K562 (cell line): Measurements from ENCODE around the gene ADAT1. TPM values are rescaled to one million over a fixed set of nuclear protein-coding genes. Genes with fewer than 3 reads are reported as not detected.

Experiments used
- ASH1L ChIP-seq: fragments of 450-650 bp; IDR thresholded peaks from 2 replicates; pipeline ENCODE4 v1.6.1; 2018; ENCODE audit warnings: borderline replicate concordance, mild to moderate bottlenecking, low read depth; ENCODE audit not compliant: partially characterized antibody
- ATF2 ChIP-seq: sonication (generic); formaldehyde crosslinking; IDR thresholded peaks from 2 replicates; pipeline ENCODE4 v1.8.1; 2022; ENCODE audit warnings: missing genetic modification reagents
- ATF4 ChIP-seq: fragments of 450-650 bp; formaldehyde crosslinking; IDR thresholded peaks from 2 replicates; pipeline ENCODE4 v1.4.0; 2022; ENCODE audit warnings: mild to moderate bottlenecking, moderate library complexity
- E2F3 ChIP-seq: fragments of 250-450 bp; sonication (Bioruptor Pico); IDR thresholded peaks from 2 replicates; pipeline ENCODE4 v1.4.0; 2020; ENCODE audit warnings: mild to moderate bottlenecking
- ELF2 ChIP-seq: fragments of 250-450 bp; sonication (Bioruptor Pico); IDR thresholded peaks from 2 replicates; pipeline ENCODE4 v1.5.0; 2021; ENCODE audit warnings: mild to moderate bottlenecking
- GABPB1 ChIP-seq: sonication (generic); formaldehyde crosslinking; IDR thresholded peaks from 2 replicates; pipeline ENCODE4 v1.8.0; 2022; ENCODE audit warnings: mild to moderate bottlenecking, missing genetic modification reagents
- KAT8 ChIP-seq: fragments of 450-650 bp; IDR thresholded peaks from 2 replicates; pipeline ENCODE4 v1.6.1; 2016; ENCODE audit warnings: low read depth, mild to moderate bottlenecking
- KHSRP ChIP-seq: fragments of 450-650 bp; IDR thresholded peaks from 2 replicates; pipeline ENCODE4 v1.6.1; 2017
- SIX5 ChIP-seq, 2 experiments: IDR thresholded peaks; 2 replicates each; pipeline ENCODE4 v1.6.1; 2011; ENCODE audit warnings: low read length in 2 of 2, borderline replicate concordance in 1 of 2, low read depth in 1 of 2, mild to moderate bottlenecking in 1 of 2, moderate library complexity in 1 of 2; ENCODE audit not compliant: insufficient read depth in 1 of 2
- TGIF2 ChIP-seq: sonication (generic); formaldehyde crosslinking; IDR thresholded peaks from 2 replicates; pipeline ENCODE4 v1.8.1; 2022; ENCODE audit warnings: mild to moderate bottlenecking, missing genetic modification reagents, moderate library complexity
- TRIM24 ChIP-seq, 2 experiments: fragments of 450-650 bp; IDR thresholded peaks; 2 replicates each; pipeline ENCODE4 v1.6.1; 2016
- U2AF2 ChIP-seq: fragments of 200-400 bp; formaldehyde crosslinking; optimal IDR thresholded peaks from 2 replicates; pipeline ENCODE3; 2017; ENCODE audit warnings: low read depth, mild to moderate bottlenecking, low read length
- ZBTB11 ChIP-seq, 3 experiments: fragments of 200-800 bp in 1 of 3; fragments of 250-450 bp in 1 of 3; fragments of 450-650 bp in 1 of 3; sonication (Bioruptor Pico) in 1 of 3; sonication (Bioruptor generic) in 1 of 3; formaldehyde crosslinking in 1 of 3; IDR thresholded peaks; 2 replicates each; pipeline versions ENCODE4 v1.6.1 to v1.8.0; 2016 to 2022; ENCODE audit warnings: mild to moderate bottlenecking in 2 of 3, missing genetic modification characterization in 2 of 3, missing compliant biosample characterization in 1 of 3, moderate library complexity in 1 of 3
- ZNF140 ChIP-seq: fragments of 250-450 bp; sonication (Bioruptor Pico); IDR thresholded peaks from 2 replicates; pipeline ENCODE4 v1.8.0; 2021; ENCODE audit warnings: moderate library complexity, mild to moderate bottlenecking, inconsistent platforms
- ZNF274 ChIP-seq: IDR thresholded peaks from 2 replicates; pipeline ENCODE4 v1.6.1; 2011; ENCODE audit warnings: low read depth, mild to moderate bottlenecking, low read length, moderate library complexity, borderline replicate concordance
- ZNF395 ChIP-seq: fragments of 200-800 bp; sonication (Bioruptor generic); IDR thresholded peaks from 2 replicates; pipeline ENCODE4 v1.6.1; 2017; ENCODE audit warnings: missing genetic modification characterization, missing compliant biosample characterization
- ZNF699 ChIP-seq: fragments of 250-450 bp; sonication (Bioruptor Pico); IDR thresholded peaks from 2 replicates; pipeline ENCODE4 v1.8.0; 2021; ENCODE audit warnings: mild to moderate bottlenecking, moderate library complexity; ENCODE audit not compliant: insufficient replicate concordance
- ZNF75A ChIP-seq: fragments of 450-650 bp; formaldehyde crosslinking; IDR thresholded peaks from 2 replicates; pipeline ENCODE4 v1.4.0; 2020; ENCODE audit warnings: mild to moderate bottlenecking
- polyA plus RNA-seq, 8 experiments: library from polyadenylated mRNA; depleted of rRNA in 4 of 8; stranded (reverse) in 5 of 8; unstranded in 3 of 8; fragments of >200 nt; fragmentation: Nextera tagmentation in 2 of 8; fragmentation: Illumina TruSeq in 1 of 8; extraction: Ambion mirVana in 2 of 8; extraction: Trizol in 1 of 8; gene quantifications; 2 replicates each; pipeline versions ENCODE4 v1.2.1 to v1.2.3, GENCODE V29; 2011 to 2014; ENCODE audit warnings: inconsistent platforms in 1 of 8, missing spikeins in 1 of 8
- total RNA-seq, 7 experiments: library from RNA; depleted of rRNA in 6 of 7; stranded (reverse); fragments of >200 nt in 6 of 7; fragmentation: Illumina TruSeq in 2 of 7; extraction: Trizol in 2 of 7; gene quantifications; 2 replicates each; pipeline versions ENCODE4 v1.2.1 to v1.2.3, GENCODE V29; 2011 to 2021; ENCODE audit warnings: low replicate concordance in 1 of 7
- TF ChIP-seq, protein P1 (sequence below): sonication (generic); formaldehyde crosslinking; IDR thresholded peaks from 2 replicates; pipeline ENCODE4 v1.9.0; 2022; ENCODE audit warnings: mild to moderate bottlenecking, missing genetic modification reagents

ADAT1 gene
- total and polyA plus RNA-seq, 9 of the 15 experiments (the other 6 are each of a cell fraction or from before 2014, with no cell fraction given): 16.0 to 36.7 (median 28.2) TPM

DNA sequence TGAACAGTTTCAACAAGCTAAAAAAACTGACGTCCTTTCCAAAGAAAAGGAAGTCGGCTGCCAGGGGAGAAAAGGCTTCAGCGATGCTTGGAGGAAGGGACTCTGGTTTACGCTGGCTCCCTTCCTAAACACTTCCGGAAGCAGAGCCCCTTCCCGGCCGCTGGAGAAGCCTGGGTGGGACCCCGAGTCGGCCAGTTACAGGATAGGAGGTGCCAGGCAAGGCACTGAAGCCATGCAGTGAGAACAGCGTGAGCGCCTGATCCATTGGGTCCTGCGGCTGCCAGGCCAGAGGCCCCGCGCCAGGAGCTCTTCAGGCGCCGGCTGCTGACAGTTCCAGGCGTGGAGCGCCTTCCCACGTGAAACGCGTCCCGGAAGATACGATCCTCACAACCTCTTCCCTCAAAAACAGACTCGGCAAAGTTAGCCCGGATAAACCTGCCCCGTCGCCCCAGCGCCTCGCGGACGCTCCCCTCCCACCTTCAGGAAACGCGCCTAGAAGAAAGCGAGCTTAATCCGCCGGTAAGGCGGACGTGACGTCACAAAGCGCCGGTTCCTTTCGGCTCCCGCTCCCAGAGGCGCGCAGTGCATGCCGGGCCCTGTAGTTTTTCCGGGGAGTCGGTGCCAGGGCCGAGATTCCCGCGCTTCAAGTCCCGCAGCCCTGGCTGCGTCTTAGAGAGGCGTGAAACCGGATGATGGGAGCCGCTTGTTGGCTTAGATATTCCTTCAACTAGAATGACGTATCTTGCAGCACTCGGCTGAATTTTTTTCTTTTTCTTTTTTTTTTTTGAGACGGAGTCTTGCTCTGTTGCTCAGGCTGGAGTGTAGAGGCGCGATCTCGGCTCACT, at the start of gene ADAT1 (continued):
- peak in 1 of 3 experiments; percentile 91; a peak in 3 of 6 replicates for TF ChIP-seq ZBTB11 (CRISPR knock-in tag; IDR thresholded peaks at IDR 0.05)
- TF ChIP-seq E2F3: peak; percentile 88
- TF ChIP-seq ASH1L: no peak
- TF ChIP-seq ZNF140: no peak
- TF ChIP-seq KAT8: no peak
- TF ChIP-seq ZNF274: no peak
- peak; percentile 90 for TF ChIP-seq ELF2
- TF ChIP-seq TGIF2 (CRISPR knock-in tag): peak; percentile 100
- no peak for TF ChIP-seq TRIM24 (IDR thresholded peaks at IDR 0.05)
- peak; percentile 69 to 82 for TF ChIP-seq SIX5 (IDR thresholded peaks at IDR 0.05; ENCODE audit: borderline replicate concordance in 1 of 2, insufficient read depth in 1 of 2, low read depth in 1 of 2, low read length in 2 of 2)
- TF ChIP-seq ZNF75A: no peak
- TF ChIP-seq ZNF699 (CRISPR knock-in tag): no peak
- TF ChIP-seq KHSRP: peak; percentile 91
- 0 out of 2 replicates have a peak, but pooled peaks have one; percentile 7 for TF ChIP-seq ATF4 (CRISPR knock-in tag)
- peak; percentile 90 for TF ChIP-seq ZNF395 (CRISPR knock-in tag)
- TF ChIP-seq U2AF2: no peak
- peak; percentile 97 for TF ChIP-seq GABPB1 (CRISPR knock-in tag)
- TF ChIP-seq, protein P1, sequence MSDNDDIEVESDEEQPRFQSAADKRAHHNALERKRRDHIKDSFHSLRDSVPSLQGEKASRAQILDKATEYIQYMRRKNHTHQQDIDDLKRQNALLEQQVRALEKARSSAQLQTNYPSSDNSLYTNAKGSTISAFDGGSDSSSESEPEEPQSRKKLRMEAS (CRISPR knock-in tag): peak; percentile 81
- no peak for TF ChIP-seq ATF2 (CRISPR knock-in tag)
